K562 (cell line): Measurements from ENCODE around the gene LDLRAD3. TPM values are rescaled to one million over a fixed set of nuclear protein-coding genes. Genes with fewer than 3 reads are reported as not detected.

Source experiments
- ATAC-seq: fragments of 200-7000 bp; cut with Tn5 transposase; 3 replicates; pipeline ENCODE4 v1.9.1; 2020; ENCODE audit warnings: moderate library complexity
- BruUV-seq: library from RNA; stranded (reverse); fragments of 400-500 nt; replicated peaks from 2 replicates; lab custom pipeline; 2021; lab: Mats Ljungman, UMichigan
- CTCF ChIA-PET: fragments of 300-600 bp; formaldehyde crosslinking; extraction: SDS; loops from one replicate; lab custom pipeline; 2021; ENCODE audit warnings: low intra/inter-chr PET ratio; lab: Yijun Ruan, JAX
- POLR2A ChIA-PET: fragments of 300-600, 350-650 bp; sonication (Branson Sonifier 250); formaldehyde crosslinking; extraction: SDS; loops from one replicate; lab custom pipeline; 2021; ENCODE audit warnings: antibody characterized with exemption, inconsistent platforms; lab: Yijun Ruan, JAX
- DNase-seq, 4 experiments: peaks; one replicate each; pipeline versions ENCODE4 v3.0.0 to v3.0.0-alpha.2; 2011 to 2018; ENCODE audit warnings: low spot score in 3 of 4, mixed read lengths in 3 of 4; ENCODE audit errors: extremely low read depth in 1 of 4
- FAIRE-seq: peaks from 2 replicates; lab custom pipeline; 2011; peaks lifted over from hg19 to GRCh38; lab: Jason Lieb, UNC
- H2AFZ ChIP-seq: 2 replicates; pipeline ENCODE4 v1.6.0; 2011; ENCODE audit warnings: low read depth, low read length, control low read depth, inconsistent platforms
- H3K27ac ChIP-seq: fragments of 200-600 bp; 3 replicates; pipeline ENCODE4 v1.8.0; 2011; ENCODE audit warnings: low read depth, mild to moderate bottlenecking, control low read depth, inconsistent platforms, low read length, moderate library complexity, mixed read lengths; ENCODE audit errors: extremely low read depth
- H3K27me3 ChIP-seq, 2 experiments: fragments of 300-600 bp in 1 of 2; 2 replicates in 1 of 2; 3 replicates in 1 of 2; pipeline versions ENCODE4 v1.6.0 to v1.8.0; 2011; ENCODE audit warnings: inconsistent platforms in 2 of 2, low read length in 2 of 2, mild to moderate bottlenecking in 1 of 2, mixed read lengths in 1 of 2, moderate library complexity in 1 of 2; ENCODE audit not compliant: control insufficient read depth in 2 of 2, insufficient read depth in 2 of 2
- H3K36me3 ChIP-seq: fragments of 300-600 bp; 3 replicates; pipeline ENCODE4 v1.8.0; 2011; ENCODE audit warnings: mild to moderate bottlenecking, low read length, inconsistent platforms; ENCODE audit not compliant: control insufficient read depth, insufficient read depth
- H3K4me1 ChIP-seq, 2 experiments: fragments of 200-600 bp in 1 of 2; replicated peaks in 1 of 2; 2 replicates in 1 of 2; 3 replicates in 1 of 2; pipeline versions ENCODE4 v1.5.1 to v1.8.0; 2011; ENCODE audit warnings: inconsistent platforms in 2 of 2, low read length in 2 of 2, mild to moderate bottlenecking in 1 of 2, mixed read lengths in 1 of 2, moderate library complexity in 1 of 2; ENCODE audit not compliant: control insufficient read depth in 2 of 2, insufficient read depth in 2 of 2
- H3K4me2 ChIP-seq: 2 replicates; pipeline ENCODE4 v1.6.1; 2011; ENCODE audit warnings: low read length, control low read depth, inconsistent platforms, mixed read lengths; ENCODE audit not compliant: insufficient read depth
- H3K4me3 ChIP-seq: fragments of 200-600 bp; sonication (generic), shearing (Covaris generic); 2 replicates; pipeline ENCODE4 v1.5.1; 2016; ENCODE audit warnings: control low read depth, inconsistent platforms
- H3K79me2 ChIP-seq: fragments of 200-600 bp; 3 replicates; pipeline ENCODE4 v1.8.0; 2011; ENCODE audit warnings: low read length, inconsistent platforms; ENCODE audit not compliant: control insufficient read depth, insufficient read depth
- H3K9ac ChIP-seq, 2 experiments: 2 replicates each; pipeline versions ENCODE4 v1.6.0 to v1.6.1; 2011; ENCODE audit warnings: low read depth in 2 of 2, low read length in 2 of 2, control low read depth in 1 of 2, inconsistent platforms in 1 of 2, mild to moderate bottlenecking in 1 of 2, mixed read lengths in 1 of 2; ENCODE audit not compliant: insufficient read depth in 1 of 2
- H3K9me1 ChIP-seq: one replicate; pipeline ENCODE4 v1.6.0; 2011; ENCODE audit warnings: inconsistent platforms, mild to moderate bottlenecking, low read length, moderate library complexity; ENCODE audit not compliant: control insufficient read depth, insufficient read depth
- H3K9me3 ChIP-seq: replicated peaks from 2 replicates; pipeline ENCODE4 v1.5.1; 2011; ENCODE audit warnings: low read depth, low read length, inconsistent platforms; ENCODE audit not compliant: control insufficient read depth, insufficient read depth
- H4K20me1 ChIP-seq: replicated peaks from 2 replicates; pipeline ENCODE4 v1.6.1; 2011; ENCODE audit warnings: low read length, inconsistent platforms, mixed read lengths; ENCODE audit not compliant: control insufficient read depth, insufficient read depth
- CBFB ChIP-seq: sonication (generic); formaldehyde crosslinking; IDR thresholded peaks from 2 replicates; pipeline ENCODE4 v1.4.0; 2020; ENCODE audit warnings: mild to moderate bottlenecking, missing genetic modification reagents
- CBX5 ChIP-seq: IDR thresholded peaks from 2 replicates; pipeline ENCODE4 v1.6.1; 2014; ENCODE audit warnings: low read depth, borderline replicate concordance
- EP400 ChIP-seq: fragments of 450-650 bp; IDR thresholded peaks from 2 replicates; pipeline ENCODE4 v1.6.1; 2017; ENCODE audit warnings: antibody characterized with exemption, mild to moderate bottlenecking, moderate library complexity
- FOXJ3 ChIP-seq: sonication (generic); formaldehyde crosslinking; IDR thresholded peaks from 2 replicates; pipeline ENCODE4 v1.4.0; 2020; ENCODE audit warnings: mild to moderate bottlenecking, missing genetic modification reagents
- MYNN ChIP-seq, 2 experiments: sonication (generic); formaldehyde crosslinking in 1 of 2; IDR thresholded peaks; 2 replicates each; pipeline versions ENCODE4 v1.5.0 to v1.6.1; 2016 to 2020; ENCODE audit warnings: antibody characterized with exemption in 1 of 2, missing genetic modification reagents in 1 of 2
- NUFIP1 ChIP-seq: fragments of 450-650 bp; IDR thresholded peaks from 2 replicates; pipeline ENCODE4 v1.6.1; 2018; ENCODE audit not compliant: partially characterized antibody
- WGBS: fragments of 100-300 bp; shearing (Covaris generic); methylation state at CpG from one replicate; pipeline ENCODE4 v1.1.6; 2016; ENCODE audit warnings: low coverage, mixed read lengths; ENCODE audit not compliant: insufficient coverage; ENCODE audit errors: missing lambda C conversion rate; 5-methylcytosine and 5-hydroxymethylcytosine counted together
- in situ Hi-C: fragments of 300-500 bp; cut with MboI; formaldehyde crosslinking; loops from 4 replicates; pipeline ENCODE4 v1.15.0; 2018; ENCODE audit warnings: inconsistent platforms, mixed read lengths
- intact Hi-C: fragments of 100-400 bp; cut with micrococcal nuclease; formaldehyde crosslinking; loops from 2 replicates; pipeline ENCODE4 v1.14.2; 2022
- polyA plus RNA-seq, 8 experiments: library from polyadenylated mRNA; depleted of rRNA in 4 of 8; stranded (reverse) in 5 of 8; unstranded in 3 of 8; fragments of >200 nt; fragmentation: Nextera tagmentation in 2 of 8; fragmentation: Illumina TruSeq in 1 of 8; extraction: Ambion mirVana in 2 of 8; extraction: Trizol in 1 of 8; gene quantifications; 2 replicates each; pipeline versions ENCODE4 v1.2.1 to v1.2.3, GENCODE V29; 2011 to 2014; ENCODE audit warnings: inconsistent platforms in 1 of 8, missing spikeins in 1 of 8
- total RNA-seq, 7 experiments: library from RNA; depleted of rRNA in 6 of 7; stranded (reverse); fragments of >200 nt in 6 of 7; fragmentation: Illumina TruSeq in 2 of 7; extraction: Trizol in 2 of 7; gene quantifications; 2 replicates each; pipeline versions ENCODE4 v1.2.1 to v1.2.3, GENCODE V29; 2011 to 2021; ENCODE audit warnings: low replicate concordance in 1 of 7
- TF ChIP-seq, protein P1 (sequence below), 2 experiments: IDR thresholded peaks; 2 replicates each; pipeline ENCODE4 v1.6.1; 2011; ENCODE audit warnings: borderline replicate concordance in 1 of 2, control low read depth in 1 of 2, low read depth in 1 of 2, low read length in 1 of 2, mild to moderate bottlenecking in 1 of 2, mixed read lengths in 1 of 2, moderate library complexity in 1 of 2; ENCODE audit not compliant: insufficient read depth in 1 of 2, insufficient read length in 1 of 2, poor library complexity in 1 of 2, severe bottlenecking in 1 of 2; ENCODE audit errors: extremely low read depth in 1 of 2
- TF ChIP-seq, protein P2 (sequence below): conservative IDR thresholded peaks from 2 replicates; pipeline ENCODE4 v1.6.1; 2011; ENCODE audit warnings: low read depth, mild to moderate bottlenecking, low read length; ENCODE audit not compliant: control insufficient read depth

The LDLRAD3 gene
- total and polyA plus RNA-seq, 9 of the 15 experiments (the other 6 are each of a cell fraction or from before 2014, with no cell fraction given): 0.73 to 7.2 (median 3.5) TPM

DNA sequence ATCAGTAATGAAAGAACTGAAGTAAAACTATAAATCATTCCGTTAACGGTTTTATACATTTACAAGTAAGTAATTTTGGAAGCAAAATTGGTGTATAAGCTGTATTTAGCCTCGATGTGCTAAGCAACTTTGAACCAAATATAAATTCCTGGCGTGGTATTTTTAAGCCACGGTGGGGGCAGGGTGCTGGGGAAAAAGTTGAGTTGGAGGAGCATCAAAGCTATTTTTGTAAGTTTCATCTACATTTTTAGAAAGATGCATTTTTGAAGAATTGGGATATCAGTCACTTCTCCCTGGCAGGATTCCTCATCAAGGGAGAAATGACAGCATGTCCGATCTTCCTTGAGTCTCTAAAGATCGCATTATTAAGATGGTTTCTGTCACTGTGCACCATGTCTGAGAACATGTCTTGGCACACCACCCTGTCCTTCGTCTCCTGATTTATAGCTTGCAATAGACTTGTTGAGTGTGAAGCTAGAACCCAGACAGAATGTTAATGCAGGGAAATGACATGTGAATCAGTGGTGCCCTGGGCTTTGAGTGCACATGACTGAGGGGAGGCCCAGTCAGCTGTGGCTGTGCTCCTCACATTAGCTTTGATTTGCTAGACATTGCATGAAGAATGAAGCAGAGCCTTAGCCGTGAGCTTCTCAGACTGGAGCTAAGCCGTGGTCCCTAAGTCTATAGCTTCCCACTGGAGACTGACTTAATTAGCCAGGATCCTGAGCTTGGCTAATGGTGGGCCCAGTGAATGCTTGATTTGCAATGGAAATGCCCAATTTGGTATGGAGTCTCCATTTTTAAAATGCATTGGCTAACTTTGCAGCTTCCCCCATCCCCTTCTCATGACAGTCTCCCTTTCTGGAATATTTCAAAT lies 218.4 kb downstream of the LDLRAD3 start:
- H3K4me3 ChIP-seq: no peak overlapping the region
- H3K9me3 ChIP-seq: no peaks in the 10 kb centered on the region
- FAIRE-seq (no peak), DNase-seq (no peak), ATAC-seq (no peak)
- H4K20me1 ChIP-seq: no peaks in the 10 kb centered on the region; the same call in 1 of the 2 replicates
- H3K9me1 ChIP-seq: no peaks in the 10 kb centered on the region
- TF ChIP-seq, protein P1, sequence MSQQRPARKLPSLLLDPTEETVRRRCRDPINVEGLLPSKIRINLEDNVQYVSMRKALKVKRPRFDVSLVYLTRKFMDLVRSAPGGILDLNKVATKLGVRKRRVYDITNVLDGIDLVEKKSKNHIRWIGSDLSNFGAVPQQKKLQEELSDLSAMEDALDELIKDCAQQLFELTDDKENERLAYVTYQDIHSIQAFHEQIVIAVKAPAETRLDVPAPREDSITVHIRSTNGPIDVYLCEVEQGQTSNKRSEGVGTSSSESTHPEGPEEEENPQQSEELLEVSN (IDR thresholded peaks at IDR 0.05; ENCODE audit: borderline replicate concordance in 1 of 2, extremely low read depth in 1 of 2, insufficient read depth in 1 of 2, insufficient read length in 1 of 2, low read depth in 1 of 2, low read length in 1 of 2, poor library complexity in 1 of 2, severe bottlenecking in 1 of 2): no peak
- TF ChIP-seq FOXJ3 (CRISPR knock-in tag) (no peak), NUFIP1 (no peak), CBX5 (no peak), CBFB (CRISPR knock-in tag) (no peak), EP400 (no peak), MYNN (IDR thresholded peaks at IDR 0.05) (no peak), MYNN (CRISPR knock-in tag; IDR thresholded peaks at IDR 0.05) (no peak)
- TF ChIP-seq, protein P2, sequence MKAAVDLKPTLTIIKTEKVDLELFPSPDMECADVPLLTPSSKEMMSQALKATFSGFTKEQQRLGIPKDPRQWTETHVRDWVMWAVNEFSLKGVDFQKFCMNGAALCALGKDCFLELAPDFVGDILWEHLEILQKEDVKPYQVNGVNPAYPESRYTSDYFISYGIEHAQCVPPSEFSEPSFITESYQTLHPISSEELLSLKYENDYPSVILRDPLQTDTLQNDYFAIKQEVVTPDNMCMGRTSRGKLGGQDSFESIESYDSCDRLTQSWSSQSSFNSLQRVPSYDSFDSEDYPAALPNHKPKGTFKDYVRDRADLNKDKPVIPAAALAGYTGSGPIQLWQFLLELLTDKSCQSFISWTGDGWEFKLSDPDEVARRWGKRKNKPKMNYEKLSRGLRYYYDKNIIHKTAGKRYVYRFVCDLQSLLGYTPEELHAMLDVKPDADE: no peak
- H3K4me1 ChIP-seq: peaks cover 0 to 2% of the 10 kb centered on the region in 2 experiments; a peak in 1 of 5 replicates
- WGBS: 23% methylated on average over 10 of the region's 10 CpGs
- no TSS peak for BruUV-seq
- H3K9ac ChIP-seq: no peak overlapping the region
- no peak overlapping the region for H3K27ac ChIP-seq
- in situ Hi-C loops: no loop called here
- H3K79me2 ChIP-seq: no peaks in the 10 kb centered on the region
- no peak overlapping the region for H3K4me2 ChIP-seq
- no peak overlapping the region for H2AFZ ChIP-seq
- peaks cover 5 to 6% of the 10 kb centered on the region in 2 experiments; a peak in 3 of 5 replicates for H3K27me3 ChIP-seq
- POLR2A ChIA-PET: interaction anchor here (0.6 to 0.9 kb wide), 2 partner anchors 12 to 14 kb away, joined by 3 to 4 read pairs; no protein-coding TSS in a partner anchor
- intact Hi-C loops: no loop called here
- CTCF ChIA-PET: no interaction called here
- H3K36me3 ChIP-seq: no peaks in the 10 kb centered on the region
